ENCODE data around the gene SH2D1B.

SH2D1B gene

GRCh38 chr1:162380061-162380846 is 31.7 kb downstream of the SH2D1B start:
- DNase-seq = no peak

- no peak for DNase-seq
These were observed 35.2 kb downstream of the SH2D1B start, which contains the start of gene SPATA46 for GRCh38 chr1:162376691-162377090. Gene SPATA46, minus strand, starts transcription at chr1:162376854. Its CDS starts 64 bp downstream, at chr1:162376790.

GRCh38 chr1:162375463-162375862 is 36.5 kb downstream of the SH2D1B start:
- DNase-seq = no peak

GRCh38 chr1:162374406-162374805 is 37.5 kb downstream of the SH2D1B start:
- no peak for DNase-seq

GRCh38 chr1:162373541-162374260 is 38.2 kb downstream of the SH2D1B start:
- no peak for DNase-seq

- no peak for DNase-seq
These were observed 38.9 kb downstream of the SH2D1B start for GRCh38 chr1:162373072-162373427.

GRCh38 chr1:162372159-162373071 is 39.5 kb downstream of the SH2D1B start:
- no peak for DNase-seq

GRCh38 chr1:162371611-162372010 is 40.3 kb downstream of the SH2D1B start:
- no peak for DNase-seq

GRCh38 chr1:162370721-162371120 is 41.2 kb downstream of the SH2D1B start:
- DNase-seq = no peak

- no peak for DNase-seq
These were observed 41.8 kb downstream of the SH2D1B start for GRCh38 chr1:162370161-162370560.

- DNase-seq = no peak
These were observed 42.4 kb downstream of the SH2D1B start for GRCh38 chr1:162369571-162369970.

- no peak for DNase-seq
These were observed 43.5 kb downstream of the SH2D1B start for GRCh38 chr1:162368451-162368850.

- no peak for DNase-seq
These were observed 44.2 kb downstream of the SH2D1B start for GRCh38 chr1:162367772-162368171.

- no peak for DNase-seq
These were observed 44.9 kb downstream of the SH2D1B start for GRCh38 chr1:162367073-162367472.

GRCh38 chr1:162366671-162367070 is 45.3 kb downstream of the SH2D1B start:
- DNase-seq = no peak

- no peak for DNase-seq
These were observed 45.8 kb downstream of the SH2D1B start for GRCh38 chr1:162366149-162366548.

- DNase-seq = no peak
These were observed 46.5 kb downstream of the SH2D1B start for GRCh38 chr1:162365284-162366020.

- no peak for DNase-seq
These were observed 47.4 kb downstream of the SH2D1B start for GRCh38 chr1:162364498-162364897.

- no peak for DNase-seq
These were observed 48.1 kb downstream of the SH2D1B start for GRCh38 chr1:162363823-162364222.

- no peak for DNase-seq
These were observed 50.6 kb downstream of the SH2D1B start for GRCh38 chr1:162361349-162361748.

GRCh38 chr1:162360874-162361260 is 51.1 kb downstream of the SH2D1B start:
- DNase-seq = no peak

GRCh38 chr1:162360237-162360873 is 51.6 kb downstream of the SH2D1B start:
- DNase-seq = no peak

Measured in 8988T (cell line).